ENCODE results near the gene UFC1. TPM values are rescaled to one million over a fixed set of nuclear protein-coding genes. Genes with fewer than 3 reads are reported as not detected.

The UFC1 gene
- polyA plus RNA-seq, 1 donor from 2014 or later = 104 TPM

GRCh38 chr1:161195171-161195570 is 41.4 kb downstream of the UFC1 start:
- no peak for TF ChIP-seq EZH2 (IDR thresholded peaks at IDR 0.05; ENCODE audit: borderline replicate concordance, insufficient read depth, low read length, poor library complexity, severe bottlenecking)
- no peak for TF ChIP-seq REST (IDR thresholded peaks at IDR 0.05; ENCODE audit: borderline replicate concordance)
- TF ChIP-seq POLR2AphosphoS5 (IDR thresholded peaks at IDR 0.05) = no peak
- no peak for TF ChIP-seq EP300 (conservative IDR thresholded peaks at IDR 0.05; ENCODE audit: poor library complexity, severe bottlenecking)
- TF ChIP-seq CTCF (IDR thresholded peaks at IDR 0.05; ENCODE audit: poor library complexity, severe bottlenecking) = no peak
- TF ChIP-seq RAD21 (conservative IDR thresholded peaks at IDR 0.05) = no peak
- TF ChIP-seq SMC3 (conservative IDR thresholded peaks at IDR 0.05; ENCODE audit: poor library complexity) = no peak
- no peak for TF ChIP-seq MXI1 (conservative IDR thresholded peaks at IDR 0.05; ENCODE audit: poor library complexity, severe bottlenecking)
- TF ChIP-seq TAF1 (IDR thresholded peaks at IDR 0.05; ENCODE audit: low read depth) = no peak
- Histone ChIP-seq H2AFZ (ENCODE audit: low read depth, low read length) (no peak overlapping the region), H3K4me2 (ENCODE audit: low read length) (no peak overlapping the region), H3K9me3 (ENCODE audit: low read length) (no peaks in the 10 kb centered on the region), H4K20me1 (ENCODE audit: insufficient read depth) (no peaks in the 10 kb centered on the region), H3K27ac (ENCODE audit: low read length) (no peak overlapping the region), H3K4me3 (ENCODE audit: low read length) (no peak overlapping the region), H3K9ac (ENCODE audit: low read length) (no peak overlapping the region), H3F3A (ENCODE audit: insufficient read depth, low read length, poor library complexity, severe bottlenecking) (no peaks in the 10 kb centered on the region), H3K79me2 (replicated peaks; ENCODE audit: insufficient read depth, low read length) (no peaks in the 10 kb centered on the region), H3K27me3 (ENCODE audit: insufficient read depth, low read depth, low read length) (no peaks in the 10 kb centered on the region), H3K9me2 (ENCODE audit: insufficient read depth, low read length) (no peaks in the 10 kb centered on the region), H3K36me3 (ENCODE audit: insufficient read depth, low read length) (no peaks in the 10 kb centered on the region)

GRCh38 chr1:161196111-161196510 is 42.3 kb downstream of the UFC1 start:
- H3K9ac ChIP-seq (ENCODE audit: low read length) = no peak overlapping the region
- H3F3A ChIP-seq (ENCODE audit: insufficient read depth, low read length, poor library complexity, severe bottlenecking) = no peaks in the 10 kb centered on the region
- H4K20me1 ChIP-seq (ENCODE audit: insufficient read depth) = no peaks in the 10 kb centered on the region
- no peaks in the 10 kb centered on the region for H3K36me3 ChIP-seq (ENCODE audit: insufficient read depth, low read length)
- no peak for TF ChIP-seq REST (IDR thresholded peaks at IDR 0.05; ENCODE audit: borderline replicate concordance)
- no peak for TF ChIP-seq MXI1 (conservative IDR thresholded peaks at IDR 0.05; ENCODE audit: poor library complexity, severe bottlenecking)
- TF ChIP-seq SMC3 (conservative IDR thresholded peaks at IDR 0.05; ENCODE audit: poor library complexity) = no peak
- no peak for TF ChIP-seq EZH2 (IDR thresholded peaks at IDR 0.05; ENCODE audit: borderline replicate concordance, insufficient read depth, low read length, poor library complexity, severe bottlenecking)
- TF ChIP-seq CTCF (IDR thresholded peaks at IDR 0.05; ENCODE audit: poor library complexity, severe bottlenecking) = no peak
- TF ChIP-seq RAD21 (conservative IDR thresholded peaks at IDR 0.05) = no peak
- no peak for TF ChIP-seq POLR2AphosphoS5 (IDR thresholded peaks at IDR 0.05)
- TF ChIP-seq TAF1 (IDR thresholded peaks at IDR 0.05; ENCODE audit: low read depth) = no peak
- TF ChIP-seq EP300 (conservative IDR thresholded peaks at IDR 0.05; ENCODE audit: poor library complexity, severe bottlenecking) = no peak
- no peaks in the 10 kb centered on the region for H3K79me2 ChIP-seq (replicated peaks; ENCODE audit: insufficient read depth, low read length)
- no peaks in the 10 kb centered on the region for H3K9me3 ChIP-seq (ENCODE audit: low read length)
- H2AFZ ChIP-seq (ENCODE audit: low read depth, low read length) = no peak overlapping the region
- H3K27ac ChIP-seq (ENCODE audit: low read length) = no peak overlapping the region
- no peak overlapping the region for H3K4me2 ChIP-seq (ENCODE audit: low read length)
- no peaks in the 10 kb centered on the region for H3K9me2 ChIP-seq (ENCODE audit: insufficient read depth, low read length)
- no peaks in the 10 kb centered on the region for H3K27me3 ChIP-seq (ENCODE audit: insufficient read depth, low read depth, low read length)
- H3K4me3 ChIP-seq (ENCODE audit: low read length) = no peak overlapping the region
